A673 (cell line): ENCODE measurements around the gene WBP2. TPM values are rescaled to one million over a fixed set of nuclear protein-coding genes. Genes with fewer than 3 reads are reported as not detected.

Experiments
- BruUV-seq: library from RNA; stranded (reverse); fragments of 400-500 nt; replicated peaks from 2 replicates; lab custom pipeline; 2021; lab: Mats Ljungman, UMichigan
- CTCF ChIA-PET: fragments of 300-600 bp; sonication (Branson Sonifier 250); formaldehyde crosslinking; loops from one replicate; lab custom pipeline; 2022; ENCODE audit warnings: antibody characterized with exemption; lab: Charles Lee
- POLR2A ChIA-PET: fragments of 300-600 bp; sonication (Branson Sonifier 250); formaldehyde crosslinking; loops from one replicate; lab custom pipeline; 2022; ENCODE audit warnings: antibody characterized with exemption; ENCODE audit not compliant: low non-redundant PET; lab: Charles Lee
- DNase-seq: peaks from one replicate; pipeline ENCODE4 v3.0.0-alpha.2; 2015; ENCODE audit warnings: low spot score
- H3K27ac ChIP-seq: fragments of 200-600 bp; sonication (generic); 2 replicates; pipeline ENCODE4 v1.5.1; 2016; ENCODE audit warnings: mixed run types, low read depth, mild to moderate bottlenecking, mixed read lengths, antibody characterized with exemption, low read length; ENCODE audit not compliant: poor library complexity, severe bottlenecking
- H3K27me3 ChIP-seq: fragments of 200-600 bp; sonication (generic); replicated peaks from 2 replicates; pipeline ENCODE4 v1.6.1; 2017; ENCODE audit warnings: mixed run types, low read depth, mild to moderate bottlenecking, mixed read lengths, antibody characterized with exemption, low read length; ENCODE audit not compliant: insufficient read depth, poor library complexity
- H3K36me3 ChIP-seq: fragments of 200-600 bp; sonication (generic); 2 replicates; pipeline ENCODE4 v1.6.1; 2016; ENCODE audit warnings: mixed run types, mild to moderate bottlenecking, mixed read lengths, antibody characterized with exemption, low read length; ENCODE audit not compliant: insufficient read depth, poor library complexity, severe bottlenecking
- H3K4me1 ChIP-seq: fragments of 200-600 bp; sonication (generic); 2 replicates; pipeline ENCODE4 v1.6.1; 2017; ENCODE audit warnings: mixed run types, mild to moderate bottlenecking, mixed read lengths, antibody characterized with exemption, low read length; ENCODE audit not compliant: insufficient read depth, poor library complexity, severe bottlenecking
- H3K4me3 ChIP-seq: fragments of 200-600 bp; sonication (generic); 2 replicates; pipeline ENCODE4 v1.5.1; 2016; ENCODE audit warnings: low read depth, mixed run types, mild to moderate bottlenecking, mixed read lengths, low read length; ENCODE audit not compliant: poor library complexity, severe bottlenecking
- H3K9me3 ChIP-seq: fragments of 200-600 bp; sonication (generic); 2 replicates; pipeline ENCODE4 v1.6.1; 2016; ENCODE audit warnings: mixed run types, low read depth, mild to moderate bottlenecking, mixed read lengths, antibody characterized with exemption, low read length; ENCODE audit not compliant: poor library complexity, severe bottlenecking
- EZH2 ChIP-seq: fragments of 200-600 bp; sonication (generic); IDR thresholded peaks from 2 replicates; pipeline ENCODE4 v1.6.1; 2017; ENCODE audit warnings: borderline replicate concordance, low read depth, mild to moderate bottlenecking, mixed read lengths, antibody characterized with exemption, low read length; ENCODE audit not compliant: poor library complexity, severe bottlenecking
- intact Hi-C: fragments of 100-400 bp; cut with micrococcal nuclease; formaldehyde crosslinking; loops from one replicate; pipeline ENCODE4 v1.10.0; 2022; ENCODE audit not compliant: unreplicated experiment
- total RNA-seq: library from RNA; stranded (reverse); gene quantifications from 2 replicates; pipeline ENCODE4 v1.2.3, GENCODE V29; 2021
- TF ChIP-seq, protein P1 (sequence below): fragments of 300-800, 200-600 bp; sonication (generic); conservative IDR thresholded peaks from 2 replicates; pipeline ENCODE4 v1.5.1; 2017; ENCODE audit warnings: low read depth, mild to moderate bottlenecking, antibody characterized with exemption, low read length, moderate library complexity, mixed read lengths

Gene WBP2
- total RNA-seq, 1 experiment from 2014 or later = 70.3 TPM

DNA sequence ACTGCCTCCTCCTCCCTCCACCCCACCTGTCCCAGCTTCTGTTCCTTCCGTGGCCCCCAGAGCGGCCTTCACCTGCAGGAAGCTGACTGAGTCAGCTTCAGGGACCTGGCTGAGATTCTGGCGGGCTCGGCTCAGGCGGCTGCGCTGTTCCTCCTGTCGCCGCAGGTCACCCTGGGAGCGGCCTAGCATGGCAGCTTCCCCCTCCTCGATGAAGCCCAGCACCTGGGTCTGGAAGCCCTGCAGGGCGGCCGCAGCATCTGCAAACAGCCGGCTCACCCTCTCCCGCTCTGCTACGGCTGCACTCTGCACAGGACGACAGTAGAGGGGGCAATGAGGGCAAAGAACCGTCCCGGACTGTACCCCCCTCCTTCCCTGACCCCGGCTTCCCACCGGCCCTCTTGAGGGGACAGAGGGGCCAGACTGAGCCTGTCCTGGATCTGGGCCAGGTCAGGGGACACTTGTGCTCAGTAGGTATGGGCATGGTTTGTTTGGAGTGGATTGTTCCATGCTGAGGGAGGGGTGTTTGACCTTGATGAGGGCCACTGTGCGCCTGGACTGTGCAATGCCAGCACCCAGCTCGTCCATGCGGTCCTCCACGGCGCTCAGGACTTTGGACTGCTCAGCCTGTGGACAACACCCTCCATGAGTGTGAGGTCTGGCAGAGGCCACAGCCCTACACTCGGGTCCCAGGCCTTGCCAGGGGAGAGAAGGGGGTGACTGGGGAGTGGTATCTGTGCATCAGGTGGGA lies 21.2 kb upstream of the WBP2 start:
- Histone ChIP-seq H3K27ac (no peak overlapping the region), H3K4me3 (no peak overlapping the region), H3K36me3 (no peaks in the 10 kb centered on the region), H3K27me3 (peaks cover 13% of the 10 kb centered on the region), H3K4me1 (peaks cover 16% of the 10 kb centered on the region), H3K9me3 (no peaks in the 10 kb centered on the region)
- intact Hi-C loops = no loop called here
- CTCF ChIA-PET = interaction anchor here (1.2 kb wide), 1 partner anchor 20 kb away, joined by 3 read pairs; no protein-coding TSS in a partner anchor
- BruUV-seq = no TSS peak
- DNase-seq = no peak
- no peak for TF ChIP-seq EZH2
- TF ChIP-seq, protein P1, sequence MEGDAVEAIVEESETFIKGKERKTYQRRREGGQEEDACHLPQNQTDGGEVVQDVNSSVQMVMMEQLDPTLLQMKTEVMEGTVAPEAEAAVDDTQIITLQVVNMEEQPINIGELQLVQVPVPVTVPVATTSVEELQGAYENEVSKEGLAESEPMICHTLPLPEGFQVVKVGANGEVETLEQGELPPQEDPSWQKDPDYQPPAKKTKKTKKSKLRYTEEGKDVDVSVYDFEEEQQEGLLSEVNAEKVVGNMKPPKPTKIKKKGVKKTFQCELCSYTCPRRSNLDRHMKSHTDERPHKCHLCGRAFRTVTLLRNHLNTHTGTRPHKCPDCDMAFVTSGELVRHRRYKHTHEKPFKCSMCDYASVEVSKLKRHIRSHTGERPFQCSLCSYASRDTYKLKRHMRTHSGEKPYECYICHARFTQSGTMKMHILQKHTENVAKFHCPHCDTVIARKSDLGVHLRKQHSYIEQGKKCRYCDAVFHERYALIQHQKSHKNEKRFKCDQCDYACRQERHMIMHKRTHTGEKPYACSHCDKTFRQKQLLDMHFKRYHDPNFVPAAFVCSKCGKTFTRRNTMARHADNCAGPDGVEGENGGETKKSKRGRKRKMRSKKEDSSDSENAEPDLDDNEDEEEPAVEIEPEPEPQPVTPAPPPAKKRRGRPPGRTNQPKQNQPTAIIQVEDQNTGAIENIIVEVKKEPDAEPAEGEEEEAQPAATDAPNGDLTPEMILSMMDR = no peak
- POLR2A ChIA-PET = no interaction called here

DNA sequence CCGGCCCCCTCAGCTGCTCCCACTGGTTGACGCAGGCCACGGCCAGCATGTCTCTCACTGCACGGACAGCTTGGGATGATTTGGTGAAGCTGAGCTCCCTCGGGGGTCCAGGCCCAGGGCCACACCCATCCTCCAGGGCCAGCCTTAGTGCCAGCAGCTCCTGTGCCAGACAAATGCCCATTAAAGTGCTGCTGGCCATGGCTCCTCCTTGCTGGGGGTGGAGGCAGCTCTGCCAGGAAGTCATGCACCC lies 20.7 kb upstream of the WBP2 start:
- Histone ChIP-seq H3K4me3 (no peak overlapping the region), H3K27me3 (peaks cover 13% of the 10 kb centered on the region), H3K27ac (no peak overlapping the region), H3K9me3 (no peaks in the 10 kb centered on the region), H3K4me1 (peaks cover 16% of the 10 kb centered on the region), H3K36me3 (no peaks in the 10 kb centered on the region)
- TF ChIP-seq, protein P1 = no peak
- no peak for TF ChIP-seq EZH2
- ChIA-PET CTCF (interaction anchor here (1.2 kb wide), 1 partner anchor 20 kb away, joined by 3 read pairs; no protein-coding TSS in a partner anchor), POLR2A (no interaction called here)
- DNase-seq = no peak
- intact Hi-C loops = no loop called here
- no TSS peak for BruUV-seq

DNA sequence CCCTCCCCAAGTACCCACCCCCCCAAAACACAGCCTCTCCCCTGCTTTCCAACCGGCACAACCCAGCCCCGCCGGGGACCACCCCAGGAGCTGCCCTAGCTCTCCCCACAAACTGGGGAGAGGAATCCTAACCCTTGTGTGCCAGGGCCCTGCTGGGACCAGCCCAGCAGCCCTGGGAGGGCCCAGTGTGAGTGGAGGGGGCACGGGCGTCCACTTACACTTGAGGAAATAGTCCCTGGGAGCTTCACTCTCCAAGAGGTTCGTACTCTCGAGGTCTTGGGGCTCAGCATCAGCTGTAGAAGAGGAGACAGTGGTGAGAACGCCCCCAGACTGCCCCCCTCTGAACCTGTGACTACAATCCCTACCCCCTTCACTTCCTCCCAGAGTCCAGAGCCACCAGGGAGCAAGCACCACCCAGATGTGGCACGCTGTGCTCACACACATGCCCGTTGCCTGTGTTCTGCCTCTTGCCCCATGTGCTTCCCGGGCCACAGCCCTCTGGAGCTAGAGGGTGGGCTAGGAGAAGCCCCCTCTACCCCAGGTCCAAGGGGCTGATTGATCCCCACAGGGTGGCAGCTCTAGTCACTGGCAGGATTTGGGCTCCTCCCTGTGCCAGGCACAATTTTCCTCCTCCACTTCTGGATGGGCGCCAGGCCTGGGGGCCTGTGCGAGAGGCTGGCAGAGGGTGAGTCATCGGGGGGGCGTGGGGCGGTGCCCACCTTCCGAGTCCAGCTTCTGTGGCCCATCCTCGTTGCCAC lies 20.2 kb upstream of the WBP2 start:
- no peaks in the 10 kb centered on the region for H3K9me3 ChIP-seq
- peaks cover 16% of the 10 kb centered on the region for H3K4me1 ChIP-seq
- no TSS peak for BruUV-seq
- DNase-seq = no peak
- no peaks in the 10 kb centered on the region for H3K36me3 ChIP-seq
- intact Hi-C loops = no loop called here
- CTCF ChIA-PET = interaction anchor here (1.2 kb wide), 1 partner anchor 19 kb away, joined by 3 read pairs; no protein-coding TSS in a partner anchor
- POLR2A ChIA-PET = no interaction called here
- peaks cover 13% of the 10 kb centered on the region for H3K27me3 ChIP-seq
- TF ChIP-seq EZH2 = no peak
- TF ChIP-seq, protein P1 = no peak
- no peak overlapping the region for H3K4me3 ChIP-seq
- no peak overlapping the region for H3K27ac ChIP-seq
